Stimulated activated naive CD8-positive, alpha-beta T cell treated with anti-CD3 and anti-CD28 coated beads, Interleukin-15, Interleukin-2, amounts not matched to agents 100 ng/mL and 50 ng/mL, for 24 hours (primary cell): ENCODE results near the gene KRIT1.
A peak's percentile ranks its signal among the peaks of the same experiment; 100 is the strongest.
"Not testable (repeated sequence)": the region's sequence is repeated elsewhere in the genome, so short reads cannot be mapped to it uniquely, and the experiment has no call there.

ENCODE experiments used
- H3K27ac Mint-ChIP-seq: one replicate; pipeline ENCODE4 v1.8.0; 2021; ENCODE audit warnings: mild to moderate bottlenecking, mixed read lengths
- H3K27me3 Mint-ChIP-seq: one replicate; pipeline ENCODE4 v1.8.0; 2021; ENCODE audit warnings: mixed read lengths
- H3K36me3 Mint-ChIP-seq: one replicate; pipeline ENCODE4 v1.8.0; 2021; ENCODE audit warnings: low read depth, mixed read lengths
- H3K4me1 Mint-ChIP-seq: one replicate; pipeline ENCODE4 v1.8.0; 2021; ENCODE audit warnings: low read depth, mixed read lengths
- H3K4me3 Mint-ChIP-seq: one replicate; pipeline ENCODE4 v1.8.0; 2021; ENCODE audit warnings: mild to moderate bottlenecking, mixed read lengths
- H3K9me3 Mint-ChIP-seq: one replicate; pipeline ENCODE4 v1.8.0; 2021; ENCODE audit warnings: mixed read lengths

The KRIT1 gene

DNA sequence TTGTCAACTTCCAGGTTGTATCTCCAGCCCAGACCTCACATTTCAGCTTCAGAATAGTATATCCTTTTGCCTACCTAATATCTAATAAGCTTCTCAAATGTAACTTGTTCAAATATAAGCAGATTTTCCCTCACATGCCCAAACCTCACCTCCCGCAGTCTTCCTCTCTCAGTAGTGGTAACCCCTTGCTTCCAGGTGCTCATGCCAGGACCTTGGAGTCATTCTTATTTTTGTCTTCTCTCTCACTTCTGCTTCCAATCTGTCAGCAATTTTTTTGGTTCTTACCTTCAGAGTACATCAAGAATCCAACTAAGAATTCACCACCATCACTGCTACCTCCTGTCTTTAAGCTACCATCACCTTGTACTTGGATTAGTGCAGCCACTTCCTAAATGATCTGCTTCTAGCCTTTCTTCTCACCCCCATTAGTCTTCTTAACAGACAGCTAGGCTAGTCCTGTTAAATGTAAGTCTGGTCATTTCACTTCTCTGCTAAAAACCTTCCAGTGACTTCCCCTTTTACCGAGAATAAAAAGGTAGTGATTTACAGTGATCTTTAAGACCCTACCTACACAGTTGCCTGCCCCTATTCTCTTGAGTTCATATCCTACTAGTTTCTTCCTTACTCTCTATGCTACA lies 14.0 kb upstream of the KRIT1 start:
- peaks cover 18% of the 10 kb centered on the region for H3K4me1 Mint-ChIP-seq
- H3K27ac Mint-ChIP-seq: no peak overlapping the region
- H3K9me3 Mint-ChIP-seq: peaks cover 6% of the 10 kb centered on the region
- H3K36me3 Mint-ChIP-seq: peaks cover 35% of the 10 kb centered on the region
- H3K4me3 Mint-ChIP-seq: no peak overlapping the region
- H3K27me3 Mint-ChIP-seq: no peaks in the 10 kb centered on the region

DNA sequence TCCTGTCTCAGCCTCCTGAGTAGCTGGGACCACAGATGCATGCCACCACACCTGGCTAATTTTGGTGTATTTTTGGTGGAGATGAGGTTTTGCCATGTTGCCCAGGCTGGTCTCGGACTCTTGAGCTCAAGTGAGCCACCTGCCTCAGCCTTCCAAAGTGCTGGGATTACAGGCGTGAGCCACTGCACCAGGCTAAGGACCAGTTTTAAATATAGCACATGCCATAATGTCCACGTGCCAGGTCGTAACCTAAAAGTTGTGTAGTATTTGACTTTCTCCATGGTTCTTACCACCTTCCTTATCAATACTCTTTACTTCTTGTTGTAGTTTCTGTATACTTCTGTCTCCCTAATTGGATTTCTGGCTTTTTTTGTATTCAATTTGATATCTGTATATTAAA lies 13.3 kb upstream of the KRIT1 start:
- H3K4me3 Mint-ChIP-seq: no peak overlapping the region
- H3K9me3 Mint-ChIP-seq: peaks cover 6% of the 10 kb centered on the region
- peaks cover 36% of the 10 kb centered on the region for H3K36me3 Mint-ChIP-seq
- H3K27ac Mint-ChIP-seq: no peak overlapping the region
- H3K4me1 Mint-ChIP-seq: peaks cover 19% of the 10 kb centered on the region
- H3K27me3 Mint-ChIP-seq: no peaks in the 10 kb centered on the region

DNA sequence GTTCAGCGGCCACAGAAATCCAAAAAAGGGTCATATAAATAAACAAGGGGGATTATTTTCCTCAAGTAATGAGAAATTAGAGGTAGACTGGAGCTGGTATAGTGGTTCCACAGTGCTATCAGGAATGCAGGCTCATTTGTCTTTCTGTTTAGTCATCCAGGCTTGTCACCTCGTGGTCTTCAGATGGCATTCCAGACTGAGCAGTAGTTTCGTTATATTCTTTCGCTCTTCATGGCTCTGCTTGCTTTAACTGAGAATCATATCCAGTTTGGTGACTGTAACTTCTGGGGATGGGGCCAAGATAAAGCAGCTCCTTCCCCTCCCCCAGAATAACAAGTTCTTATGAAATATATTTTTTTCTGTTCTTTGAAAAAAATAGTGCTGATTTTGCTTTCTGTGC lies 9.6 kb upstream of the KRIT1 start:
- Mint-ChIP-seq H3K27me3 (no peaks in the 10 kb centered on the region), H3K36me3 (peaks cover 31% of the 10 kb centered on the region), H3K4me3 (no peak overlapping the region), H3K27ac (no peak overlapping the region), H3K4me1 (peaks cover 31% of the 10 kb centered on the region), H3K9me3 (peaks cover 9% of the 10 kb centered on the region)

DNA sequence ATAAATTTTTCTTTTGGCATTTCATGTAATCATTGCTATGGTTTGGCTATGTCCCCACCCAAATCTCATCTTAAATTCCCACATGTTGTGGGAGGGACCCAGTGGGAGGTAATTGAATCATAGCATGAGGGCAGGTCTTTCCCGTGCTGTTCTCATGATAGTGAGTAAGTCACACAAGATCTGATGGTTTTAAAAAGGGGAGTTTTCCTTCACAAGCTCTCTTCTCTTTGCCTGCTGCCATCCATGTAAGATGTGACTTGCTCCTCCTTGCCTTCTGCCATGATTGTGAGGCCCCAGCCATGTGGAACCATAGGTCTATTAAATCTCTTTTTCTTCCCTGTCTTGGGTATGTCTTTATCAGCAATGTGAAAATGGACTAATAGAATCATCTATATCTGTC lies 9.1 kb upstream of the KRIT1 start:
- H3K27ac Mint-ChIP-seq: not testable (repeated sequence)

DNA sequence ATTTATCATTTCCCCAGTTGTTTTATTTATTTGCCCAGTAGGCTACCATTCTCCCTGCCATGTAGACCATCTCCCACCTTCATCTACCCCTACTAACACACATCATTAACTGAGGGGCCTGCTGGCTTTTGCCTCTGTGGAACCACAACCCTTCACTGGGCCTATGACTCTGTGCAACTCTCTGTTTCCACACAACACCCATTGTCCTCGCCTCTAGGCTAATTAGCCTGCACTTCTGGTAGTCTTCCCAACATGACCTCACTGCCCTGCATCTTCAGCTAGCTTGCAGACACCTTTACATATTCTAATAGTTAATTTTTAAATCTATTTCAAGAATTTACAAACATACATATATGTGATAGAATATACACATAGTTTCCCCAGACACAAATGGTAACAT lies 7.5 kb upstream of the KRIT1 start:
- Mint-ChIP-seq H3K9me3 (peaks cover 9% of the 10 kb centered on the region), H3K27ac (peak overlapping the region; percentile 24), H3K27me3 (no peaks in the 10 kb centered on the region), H3K4me3 (no peak overlapping the region), H3K36me3 (peaks cover 23% of the 10 kb centered on the region), H3K4me1 (peaks cover 30% of the 10 kb centered on the region)

More for the DNA sequence above, 9.1 kb upstream of the KRIT1 start:
- not testable (repeated sequence) for H3K27me3 Mint-ChIP-seq, H3K9me3 Mint-ChIP-seq, H3K4me3 Mint-ChIP-seq
- Mint-ChIP-seq H3K4me1 (peaks cover 26% of the 10 kb centered on the region), H3K36me3 (peaks cover 26% of the 10 kb centered on the region)

DNA sequence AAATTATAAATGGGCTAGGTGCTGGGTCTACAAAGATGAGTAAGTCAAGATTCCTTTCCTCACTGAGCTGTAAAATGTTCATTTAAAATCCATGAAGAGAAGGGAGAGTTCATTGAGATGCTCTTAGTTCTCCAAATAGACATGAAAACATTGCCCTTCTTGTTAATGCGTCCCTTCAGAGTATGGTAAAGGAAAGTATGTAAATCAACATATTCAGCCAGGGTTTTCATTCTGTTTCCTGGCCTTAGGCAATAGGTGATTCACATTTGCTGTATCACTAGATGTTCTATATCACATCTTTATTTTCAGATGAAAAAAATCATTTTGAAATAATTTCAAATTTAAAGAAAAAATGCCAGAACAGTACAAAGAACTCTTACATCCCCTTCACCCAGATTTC lies 5.5 kb upstream of the KRIT1 start:
- Mint-ChIP-seq H3K9me3 (peaks cover 9% of the 10 kb centered on the region), H3K27ac (peak overlapping the region; percentile 23), H3K4me3 (no peak overlapping the region), H3K4me1 (peaks cover 46% of the 10 kb centered on the region), H3K36me3 (peaks cover 23% of the 10 kb centered on the region), H3K27me3 (no peaks in the 10 kb centered on the region)

DNA sequence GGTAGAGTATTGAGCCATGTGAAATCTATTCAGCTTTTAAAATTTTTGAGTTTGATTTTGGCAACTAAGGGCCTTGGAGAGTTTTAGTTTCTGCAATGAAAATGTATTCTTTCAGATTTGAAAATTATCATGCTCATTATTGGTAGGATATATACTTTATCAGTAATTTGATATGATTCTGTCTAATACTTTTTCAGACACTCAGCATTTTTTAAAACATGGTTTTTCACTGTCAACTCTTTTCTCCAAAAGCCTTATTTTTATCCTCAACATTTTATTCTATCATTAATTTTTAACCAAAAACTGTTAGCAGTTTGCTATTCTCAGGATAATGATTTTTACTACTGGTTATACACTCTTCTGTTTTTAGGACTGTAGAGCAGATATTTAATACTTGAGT lies 4.9 kb upstream of the KRIT1 start:
- Mint-ChIP-seq H3K36me3 (peaks cover 23% of the 10 kb centered on the region), H3K9me3 (peaks cover 9% of the 10 kb centered on the region), H3K4me3 (no peak overlapping the region), H3K27me3 (no peaks in the 10 kb centered on the region), H3K27ac (no peak overlapping the region), H3K4me1 (peaks cover 48% of the 10 kb centered on the region)

DNA sequence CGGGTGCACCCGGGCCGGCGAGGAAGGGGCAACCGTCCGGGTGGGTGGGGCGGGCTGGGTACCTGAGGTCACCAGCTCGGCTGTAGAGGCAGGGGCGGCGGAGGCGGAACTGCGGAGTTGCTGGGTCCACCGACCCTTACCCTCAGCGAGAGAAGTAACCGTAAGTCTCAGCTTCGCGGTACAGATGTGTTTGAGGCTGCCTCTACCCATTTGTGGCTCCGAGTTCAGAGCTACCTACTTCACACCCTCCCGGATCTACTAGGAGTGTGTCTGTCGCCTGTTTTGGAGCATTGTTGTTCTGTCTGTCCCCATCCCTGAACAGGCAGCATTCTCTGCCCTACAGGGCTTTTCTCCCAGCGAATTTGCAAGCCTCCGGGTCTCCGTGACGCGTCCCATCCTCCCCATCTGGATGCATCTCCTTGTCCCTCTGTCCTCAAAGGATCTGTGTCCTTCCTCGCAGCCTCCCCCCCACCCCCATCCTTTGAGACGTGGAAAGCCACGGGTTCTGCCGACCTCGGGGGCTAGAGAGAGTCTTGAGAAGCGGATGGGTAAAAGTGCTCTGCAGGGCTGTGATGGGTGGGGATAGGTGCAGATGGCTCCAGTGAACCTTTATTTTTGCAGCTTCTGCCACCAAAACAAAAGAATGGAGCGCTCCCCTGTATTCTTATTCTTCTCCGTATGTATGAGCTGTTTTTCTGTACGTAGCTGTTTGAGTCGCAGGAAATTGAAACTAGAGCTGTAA lies 817 bp upstream of the KRIT1 start:
- Mint-ChIP-seq H3K9me3 (no peaks in the 10 kb centered on the region), H3K36me3 (peaks cover 8% of the 10 kb centered on the region), H3K4me3 (peak overlapping the region; percentile 99), H3K4me1 (peaks cover 50% of the 10 kb centered on the region), H3K27me3 (no peaks in the 10 kb centered on the region), H3K27ac (peak overlapping the region; percentile 82)

DNA sequence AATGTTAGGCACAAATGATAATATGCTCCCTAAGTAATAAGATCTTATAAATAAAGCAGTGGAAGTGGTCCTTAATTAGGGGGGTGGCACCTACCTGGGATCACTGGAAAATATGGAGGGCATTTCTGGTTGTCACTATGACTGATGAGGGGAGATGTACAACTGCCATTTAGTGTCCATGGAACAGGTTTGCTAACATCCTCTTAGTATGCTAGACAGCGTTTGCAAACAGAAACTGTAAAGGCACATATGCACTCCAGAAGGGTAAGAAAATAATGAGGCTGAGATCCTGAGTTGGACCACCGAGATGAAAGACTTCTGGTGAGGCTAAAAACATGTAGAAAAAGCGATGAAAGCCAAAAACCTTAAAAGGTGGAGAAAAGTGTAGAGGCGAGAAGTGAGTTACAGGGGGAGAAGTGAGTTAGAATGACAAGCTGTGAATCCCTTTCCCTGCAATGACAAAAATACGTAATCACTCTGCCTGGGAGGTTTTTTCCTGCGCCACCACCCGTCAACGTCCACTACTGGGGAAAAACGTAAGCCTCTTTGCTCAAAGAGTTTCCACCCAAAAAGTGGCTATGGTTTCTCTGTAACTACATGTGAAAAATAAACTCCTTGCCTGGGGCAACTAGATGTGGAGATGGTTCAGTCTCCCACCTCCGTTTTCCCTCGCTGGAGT lies 767 bp downstream of the KRIT1 start:
- H3K4me3 Mint-ChIP-seq: peak overlapping the region; percentile 99
- H3K9me3 Mint-ChIP-seq: no peaks in the 10 kb centered on the region
- H3K27ac Mint-ChIP-seq: peak overlapping the region; percentile 99
- H3K36me3 Mint-ChIP-seq: peaks cover 11% of the 10 kb centered on the region
- no peaks in the 10 kb centered on the region for H3K27me3 Mint-ChIP-seq
- H3K4me1 Mint-ChIP-seq: peaks cover 42% of the 10 kb centered on the region

DNA sequence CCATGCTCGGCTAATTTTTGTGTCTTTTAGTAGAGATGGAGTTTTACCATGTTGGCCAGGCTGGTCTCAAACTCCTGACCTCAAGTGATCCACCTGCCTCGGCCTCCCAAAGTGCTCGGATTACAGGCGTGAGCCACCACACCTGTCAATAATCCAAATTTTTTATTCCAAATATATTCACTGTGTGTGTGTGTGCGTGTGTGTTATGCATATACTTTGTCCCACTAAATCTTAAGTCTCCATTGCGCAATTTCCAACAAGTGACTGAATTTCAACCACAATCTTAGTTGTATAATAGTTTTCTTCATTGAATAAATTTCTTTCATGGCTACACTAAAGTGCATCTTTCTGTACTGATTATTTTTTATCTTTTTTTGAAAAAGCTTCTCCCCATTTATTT lies 2.7 kb downstream of the KRIT1 start:
- H3K36me3 Mint-ChIP-seq: peaks cover 22% of the 10 kb centered on the region
- H3K4me3 Mint-ChIP-seq: no peak overlapping the region
- no peaks in the 10 kb centered on the region for H3K27me3 Mint-ChIP-seq
- peaks cover 32% of the 10 kb centered on the region for H3K4me1 Mint-ChIP-seq
- H3K27ac Mint-ChIP-seq: no peak overlapping the region
- H3K9me3 Mint-ChIP-seq: no peaks in the 10 kb centered on the region

DNA sequence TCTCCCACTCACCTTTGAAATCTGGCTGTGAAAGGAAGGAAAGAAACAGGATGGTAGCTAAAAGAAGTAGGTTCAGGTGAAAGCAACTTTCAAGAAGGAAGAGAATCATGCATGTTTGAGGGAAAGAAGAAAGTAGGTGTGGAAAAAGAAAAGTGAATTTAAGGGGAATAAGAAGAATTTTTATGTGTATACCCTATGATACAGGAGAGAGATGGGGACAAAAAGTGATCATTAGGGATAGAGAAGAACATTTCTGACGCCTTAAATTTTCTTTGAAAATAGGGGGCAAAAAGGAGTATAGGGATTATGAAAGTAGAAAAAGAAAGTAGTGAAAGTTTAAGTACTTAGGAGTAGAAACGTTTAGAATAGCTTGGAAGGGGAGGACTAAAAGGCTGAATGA lies 15.2 kb downstream of the KRIT1 start:
- no peak overlapping the region for H3K4me3 Mint-ChIP-seq
- no peaks in the 10 kb centered on the region for H3K27me3 Mint-ChIP-seq
- H3K4me1 Mint-ChIP-seq: peaks cover 14% of the 10 kb centered on the region
- H3K9me3 Mint-ChIP-seq: peaks cover 12% of the 10 kb centered on the region
- peaks cover 70% of the 10 kb centered on the region for H3K36me3 Mint-ChIP-seq
- no peak overlapping the region for H3K27ac Mint-ChIP-seq

DNA sequence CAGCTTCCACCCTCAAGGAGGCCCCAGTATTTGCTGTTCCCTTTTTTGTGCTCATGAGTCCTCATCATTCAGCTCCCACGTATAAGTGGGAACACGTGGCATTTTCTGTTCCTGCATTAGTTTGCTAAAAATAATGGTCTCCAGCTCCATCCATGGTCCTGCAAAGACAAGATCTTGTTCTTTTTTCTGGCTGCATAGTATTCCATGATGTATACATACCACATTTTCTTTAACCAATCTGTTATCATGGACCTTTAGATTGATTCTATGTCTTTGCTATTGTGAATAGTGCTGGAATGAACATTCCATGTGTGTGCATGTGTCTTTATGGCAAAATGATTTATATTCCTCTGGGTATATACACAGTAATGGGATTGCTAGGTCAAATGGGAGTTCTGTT lies 17.0 kb downstream of the KRIT1 start:
- H3K4me1 Mint-ChIP-seq: peaks cover 14% of the 10 kb centered on the region
- no peak overlapping the region for H3K4me3 Mint-ChIP-seq
- peaks cover 64% of the 10 kb centered on the region for H3K36me3 Mint-ChIP-seq
- peak overlapping the region; percentile 82 for H3K27ac Mint-ChIP-seq
- no peaks in the 10 kb centered on the region for H3K27me3 Mint-ChIP-seq
- H3K9me3 Mint-ChIP-seq: peaks cover 12% of the 10 kb centered on the region

DNA sequence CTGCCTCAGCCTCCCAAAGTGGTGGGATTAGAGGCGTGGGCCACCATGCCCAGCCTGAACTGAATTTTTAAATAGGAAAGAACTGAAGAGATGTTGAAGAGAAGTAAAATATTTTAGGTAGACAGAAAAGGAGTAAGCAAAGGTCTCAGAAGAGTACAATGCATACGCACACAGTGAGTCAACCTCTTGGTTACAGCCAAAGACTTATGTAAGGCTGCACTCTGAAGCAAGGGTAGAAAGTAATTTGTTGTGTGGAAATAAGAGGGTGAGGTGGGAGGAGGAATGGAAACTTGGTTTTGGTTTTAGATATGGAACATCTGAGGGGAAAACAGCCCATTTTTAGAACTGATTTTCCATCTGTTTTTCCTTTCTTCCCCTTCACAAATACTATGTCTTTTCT lies 17.6 kb downstream of the KRIT1 start:
- peaks cover 14% of the 10 kb centered on the region for H3K4me1 Mint-ChIP-seq
- H3K9me3 Mint-ChIP-seq: peaks cover 12% of the 10 kb centered on the region
- H3K4me3 Mint-ChIP-seq: peak overlapping the region; percentile 45
- peaks cover 63% of the 10 kb centered on the region for H3K36me3 Mint-ChIP-seq
- peak overlapping the region; percentile 82 for H3K27ac Mint-ChIP-seq
- no peaks in the 10 kb centered on the region for H3K27me3 Mint-ChIP-seq

DNA sequence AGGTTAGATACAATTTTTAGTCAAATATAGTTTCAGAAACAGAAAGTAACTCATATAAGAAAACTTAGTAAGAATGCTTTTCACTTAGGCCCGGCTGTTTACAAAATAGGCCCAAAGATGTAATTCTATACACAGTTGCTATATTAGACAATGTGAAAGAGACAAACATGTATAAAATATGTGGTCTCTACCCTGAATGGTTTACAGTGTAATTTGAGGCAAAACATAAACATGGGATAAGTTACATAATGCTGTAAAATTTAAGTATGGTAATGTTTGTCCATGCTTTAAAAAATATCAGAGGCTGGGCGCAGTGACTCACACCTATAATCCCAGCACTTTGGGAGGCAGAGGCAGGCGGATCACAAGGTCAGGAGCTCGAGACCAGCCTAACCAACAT lies 18.7 kb downstream of the KRIT1 start:
- Mint-ChIP-seq H3K4me1 (peaks cover 14% of the 10 kb centered on the region), H3K9me3 (peaks cover 12% of the 10 kb centered on the region), H3K27me3 (no peaks in the 10 kb centered on the region), H3K27ac (no peak overlapping the region), H3K36me3 (peaks cover 59% of the 10 kb centered on the region), H3K4me3 (no peak overlapping the region)

DNA sequence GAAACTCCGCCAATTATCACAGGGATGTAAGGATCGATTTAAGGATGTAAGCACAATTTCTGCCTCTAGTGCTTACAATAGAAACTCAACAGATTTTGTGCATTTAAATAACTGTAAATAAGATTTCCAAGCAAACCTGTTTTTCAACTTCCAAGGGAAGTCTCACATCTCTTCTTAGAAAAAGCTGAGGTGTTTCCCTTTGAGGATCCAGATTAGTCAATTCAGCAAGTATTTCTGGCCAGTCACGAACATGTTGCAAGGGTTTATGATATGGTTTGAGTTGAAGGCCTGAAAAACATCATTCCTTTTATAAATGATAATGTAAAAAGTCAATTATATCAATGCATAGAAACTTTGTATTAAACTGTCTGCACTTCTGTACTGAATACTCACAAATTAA lies 23.9 kb downstream of the KRIT1 start:
- no peaks in the 10 kb centered on the region for H3K4me1 Mint-ChIP-seq
- H3K27me3 Mint-ChIP-seq: no peaks in the 10 kb centered on the region
- H3K36me3 Mint-ChIP-seq: peaks cover 63% of the 10 kb centered on the region
- no peak overlapping the region for H3K27ac Mint-ChIP-seq
- no peak overlapping the region for H3K4me3 Mint-ChIP-seq
- no peaks in the 10 kb centered on the region for H3K9me3 Mint-ChIP-seq
